Panc1 (cell line): ENCODE measurements around the gene ING4. TPM values are rescaled to one million over a fixed set of nuclear protein-coding genes. Genes with fewer than 3 reads are reported as not detected.

Source experiments
- ATAC-seq: fragments of 200-7000 bp; cut with Tn5 transposase; 2 replicates; pipeline ENCODE4 v1.9.1; 2020; ENCODE audit warnings: mild to moderate bottlenecking, moderate library complexity
- BruUV-seq: library from RNA; stranded (reverse); fragments of 400-500 nt; replicated peaks from 2 replicates; lab custom pipeline; 2021; lab: Mats Ljungman, UMichigan
- CTCF ChIA-PET: fragments of 300-600 bp; sonication (Branson Sonifier 250); formaldehyde crosslinking; loops from one replicate; lab custom pipeline; 2022; ENCODE audit warnings: antibody characterized with exemption; lab: Charles Lee
- POLR2A ChIA-PET: fragments of 300-600 bp; sonication (Branson Sonifier 250); formaldehyde crosslinking; loops from one replicate; lab custom pipeline; 2022; ENCODE audit warnings: antibody characterized with exemption; lab: Charles Lee
- DNase-seq: peaks from one replicate; pipeline ENCODE4 v3.0.0-alpha.2; 2010; ENCODE audit warnings: low read depth, low spot score
- H3K27ac ChIP-seq: 2 replicates; pipeline ENCODE4 v1.5.1; 2011; ENCODE audit warnings: mild to moderate bottlenecking, low read length, inconsistent platforms
- H3K27me3 ChIP-seq: fragments of 200-500 bp; sonication (Bioruptor generic); 2 replicates; pipeline ENCODE4 v1.6.0; 2014; ENCODE audit warnings: low read length, inconsistent platforms; ENCODE audit not compliant: control insufficient read depth, insufficient read depth
- H3K36me3 ChIP-seq: fragments of 200-500 bp; sonication (Bioruptor generic); 2 replicates; pipeline ENCODE4 v1.5.1; 2014; ENCODE audit warnings: inconsistent platforms, mild to moderate bottlenecking, low read length, moderate library complexity; ENCODE audit not compliant: control insufficient read depth, insufficient read depth
- H3K4me1 ChIP-seq: 2 replicates; pipeline ENCODE4 v1.5.1; 2011; ENCODE audit warnings: inconsistent platforms, mild to moderate bottlenecking, low read length, moderate library complexity; ENCODE audit not compliant: control insufficient read depth, insufficient read depth
- H3K4me3 ChIP-seq, 2 experiments: 2 replicates each; pipeline ENCODE4 v1.5.1; 2011 to 2012; ENCODE audit warnings: low read depth in 2 of 2, low read length in 2 of 2, mild to moderate bottlenecking in 2 of 2, inconsistent platforms in 1 of 2, moderate library complexity in 1 of 2
- H3K9me3 ChIP-seq: fragments of 200-500 bp; sonication (Bioruptor generic); 2 replicates; pipeline ENCODE4 v1.5.1; 2014; ENCODE audit warnings: low read depth, mild to moderate bottlenecking, inconsistent platforms, low read length, moderate library complexity; ENCODE audit not compliant: control insufficient read depth, insufficient read depth
- CTCF ChIP-seq: fragments of 450-650 bp; IDR thresholded peaks from 2 replicates; pipeline ENCODE4 v1.5.1; 2017; ENCODE audit warnings: mild to moderate bottlenecking
- POLR2AphosphoS5 ChIP-seq: IDR thresholded peaks from 2 replicates; pipeline ENCODE4 v1.6.1; 2012; ENCODE audit warnings: mild to moderate bottlenecking, low read depth, low read length, moderate library complexity
- REST ChIP-seq, 2 experiments: IDR thresholded peaks; 2 replicates each; pipeline ENCODE4 v1.6.1; 2011 to 2012; ENCODE audit warnings: low read depth in 2 of 2, control low read depth in 1 of 2, low read length in 1 of 2, mild to moderate bottlenecking in 1 of 2, moderate library complexity in 1 of 2; ENCODE audit not compliant: insufficient read depth in 1 of 2
- SIN3A ChIP-seq: IDR thresholded peaks from 2 replicates; pipeline ENCODE4 v1.6.1; 2012; ENCODE audit warnings: low read depth, mild to moderate bottlenecking, low read length, moderate library complexity, borderline replicate concordance; ENCODE audit not compliant: insufficient read depth
- TCF7L2 ChIP-seq: IDR thresholded peaks from 2 replicates; pipeline ENCODE4 v1.6.1; 2011; ENCODE audit warnings: mild to moderate bottlenecking, low read depth, low read length, inconsistent platforms
- in situ Hi-C: cut with HindIII; loops from 2 replicates; pipeline ENCODE4 v1.10.0; 2016; ENCODE audit warnings: low sequenced_read_pairs, low pct_unique_long_range_greater_than_20kb
- intact Hi-C: fragments of 100-400 bp; cut with micrococcal nuclease; formaldehyde crosslinking; loops from one replicate; pipeline ENCODE4 v1.10.0; 2022; ENCODE audit not compliant: unreplicated experiment
- total RNA-seq: library from RNA; stranded (reverse); gene quantifications from one replicate; pipeline ENCODE4 v1.2.1, GENCODE V29; 2021; ENCODE audit not compliant: unreplicated experiment

Gene ING4
- total RNA-seq, 1 experiment from 2014 or later, result 11.4 TPM

GRCh38 chr12:6653342-6653741, 9.6 kb downstream of the ING4 start:
- Histone ChIP-seq H3K4me3 (no peak overlapping the region), H3K4me1 (no peaks in the 10 kb centered on the region), H3K9me3 (no peaks in the 10 kb centered on the region), H3K36me3 (no peaks in the 10 kb centered on the region), H3K27me3 (no peaks in the 10 kb centered on the region), H3K27ac (no peak overlapping the region)
- ATAC-seq (no peak), DNase-seq (no peak)
- intact Hi-C loops (no loop called here), in situ Hi-C loops (no loop called here)
- POLR2A ChIA-PET, result no interaction called here
- CTCF ChIA-PET, result no interaction called here
- BruUV-seq, result no TSS peak
- TF ChIP-seq CTCF, result no peak
- TF ChIP-seq REST (IDR thresholded peaks at IDR 0.05; ENCODE audit: insufficient read depth in 1 of 2, low read depth in 2 of 2, low read length in 1 of 2), result no peak
- TF ChIP-seq TCF7L2, result no peak
- TF ChIP-seq POLR2AphosphoS5, result no peak
- TF ChIP-seq SIN3A, result no peak

- CTCF ChIA-PET, result no interaction called here
- DNase-seq (no peak), ATAC-seq (no peak)
- no TSS peak for BruUV-seq
- H3K27ac ChIP-seq, result no peak overlapping the region
- in situ Hi-C loops, result no loop called here
- intact Hi-C loops, result no loop called here
- H3K4me1 ChIP-seq, result no peaks in the 10 kb centered on the region
- no peaks in the 10 kb centered on the region for H3K27me3 ChIP-seq
- H3K36me3 ChIP-seq, result no peaks in the 10 kb centered on the region
- no peak overlapping the region for H3K4me3 ChIP-seq
- POLR2A ChIA-PET, result no interaction called here
- TF ChIP-seq POLR2AphosphoS5 (no peak), CTCF (no peak)
- no peaks in the 10 kb centered on the region for H3K9me3 ChIP-seq
Observed at GRCh38 chr12:6652391-6652790, 10.5 kb downstream of the ING4 start.

GRCh38 chr12:6650832-6651231, 12.1 kb downstream of the ING4 start:
- Histone ChIP-seq H3K36me3 (no peaks in the 10 kb centered on the region), H3K9me3 (no peaks in the 10 kb centered on the region), H3K4me1 (no peaks in the 10 kb centered on the region), H3K27me3 (no peaks in the 10 kb centered on the region), H3K27ac (no peak overlapping the region), H3K4me3 (no peak overlapping the region)
- CTCF ChIA-PET, result no interaction called here
- no TSS peak for BruUV-seq
- ATAC-seq (no peak), DNase-seq (no peak)
- intact Hi-C loops (no loop called here), in situ Hi-C loops (no loop called here)
- TF ChIP-seq POLR2AphosphoS5 (no peak), REST (IDR thresholded peaks at IDR 0.05; ENCODE audit: insufficient read depth in 1 of 2, low read depth in 2 of 2, low read length in 1 of 2) (no peak), SIN3A (no peak), CTCF (no peak), TCF7L2 (no peak)
- POLR2A ChIA-PET, result no interaction called here
